Neuronal stem cell (in vitro differentiated cells): ENCODE results near the gene PRDM2.

Source experiments
- DNase-seq: peaks from one replicate; pipeline ENCODE4 v3.0.0-alpha.2; 2013; ENCODE audit warnings: low spot score
- H2AFZ ChIP-seq: one replicate; pipeline ENCODE4 v1.6.1; 2013; ENCODE audit warnings: mild to moderate bottlenecking, low read length, inconsistent platforms
- H2AK5ac ChIP-seq: 2 replicates; pipeline ENCODE4 v1.6.1; 2013; ENCODE audit warnings: low read depth, mild to moderate bottlenecking, inconsistent platforms, low read length, moderate library complexity, mixed read lengths
- H2BK120ac ChIP-seq: 2 replicates; pipeline ENCODE4 v1.6.1; 2013; ENCODE audit warnings: low read depth, mild to moderate bottlenecking, inconsistent platforms, low read length, moderate library complexity, mixed read lengths
- H2BK12ac ChIP-seq: one replicate; pipeline ENCODE4 v1.6.1; 2013; ENCODE audit warnings: low read length, inconsistent platforms
- H2BK15ac ChIP-seq: 2 replicates; pipeline ENCODE4 v1.6.1; 2013; ENCODE audit warnings: mild to moderate bottlenecking, low read length, inconsistent platforms, mixed read lengths
- H2BK5ac ChIP-seq: one replicate; pipeline ENCODE4 v1.6.1; 2013; ENCODE audit warnings: inconsistent platforms, mild to moderate bottlenecking, low read length, moderate library complexity
- H3K14ac ChIP-seq: one replicate; pipeline ENCODE4 v1.6.1; 2013; ENCODE audit warnings: low read length, inconsistent platforms
- H3K18ac ChIP-seq: 2 replicates; pipeline ENCODE4 v1.6.1; 2013; ENCODE audit warnings: low read length, inconsistent platforms
- H3K23ac ChIP-seq: 2 replicates; pipeline ENCODE4 v1.6.1; 2013; ENCODE audit warnings: low read depth, mild to moderate bottlenecking, mixed read lengths, low read length, inconsistent platforms; ENCODE audit not compliant: poor library complexity
- H3K27ac ChIP-seq: replicated peaks from 3 replicates; pipeline ENCODE4 v1.5.1; 2013; ENCODE audit warnings: low read length, inconsistent platforms
- H3K27me3 ChIP-seq, 3 experiments: 2 replicates each; pipeline ENCODE4 v1.6.1; 2013; ENCODE audit warnings: low read length in 3 of 3, mild to moderate bottlenecking in 2 of 3, inconsistent platforms in 1 of 3, low read depth in 1 of 3, mixed read lengths in 1 of 3, moderate library complexity in 1 of 3; ENCODE audit not compliant: control insufficient read depth in 3 of 3, insufficient read depth in 3 of 3
- H3K36me3 ChIP-seq, 2 donors: replicated peaks in 1 of 2; 2 replicates each; pipeline ENCODE4 v1.6.1; 2013; ENCODE audit warnings: low read length in 2 of 2; ENCODE audit not compliant: control insufficient read depth in 2 of 2, insufficient read depth in 2 of 2
- H3K4ac ChIP-seq: 2 replicates; pipeline ENCODE4 v1.6.1; 2013; ENCODE audit warnings: inconsistent platforms, mild to moderate bottlenecking, low read length, moderate library complexity
- H3K4me1 ChIP-seq, 2 donors: 1 replicate in 1 of 2; 2 replicates in 1 of 2; pipeline ENCODE4 v1.6.1; 2013; ENCODE audit warnings: low read length in 2 of 2, low read depth in 1 of 2; ENCODE audit not compliant: control insufficient read depth in 2 of 2, insufficient read depth in 1 of 2
- H3K4me2 ChIP-seq: one replicate; pipeline ENCODE4 v1.6.1; 2013; ENCODE audit warnings: mild to moderate bottlenecking, low read length, inconsistent platforms; ENCODE audit not compliant: insufficient read depth, poor library complexity, severe bottlenecking
- H3K4me3 ChIP-seq, 2 donors: 2 replicates each; pipeline ENCODE4 v1.5.1; 2013; ENCODE audit warnings: low read length in 2 of 2, mild to moderate bottlenecking in 2 of 2, inconsistent platforms in 1 of 2, moderate library complexity in 1 of 2
- H3K79me1 ChIP-seq: one replicate; pipeline ENCODE4 v1.6.1; 2013; ENCODE audit warnings: low read depth, mild to moderate bottlenecking, inconsistent platforms, low read length, moderate library complexity
- H3K9ac ChIP-seq: one replicate; pipeline ENCODE4 v1.6.1; 2013; ENCODE audit warnings: mild to moderate bottlenecking, low read depth, low read length, inconsistent platforms; ENCODE audit not compliant: poor library complexity
- H3K9me3 ChIP-seq, 2 donors: replicated peaks in 1 of 2; 2 replicates each; pipeline versions ENCODE3 to v1.6.1; 2013; ENCODE audit warnings: low read length in 2 of 2, mild to moderate bottlenecking in 2 of 2, inconsistent platforms in 1 of 2, low read depth in 1 of 2, mixed read lengths in 1 of 2, moderate library complexity in 1 of 2; ENCODE audit not compliant: control insufficient read depth in 2 of 2, insufficient read depth in 1 of 2
- H4K8ac ChIP-seq: one replicate; pipeline ENCODE4 v1.6.1; 2013; ENCODE audit warnings: low read depth, mild to moderate bottlenecking, inconsistent platforms, low read length, moderate library complexity
- H4K91ac ChIP-seq: one replicate; pipeline ENCODE4 v1.6.1; 2013; ENCODE audit warnings: low read length, low read depth, mild to moderate bottlenecking, inconsistent platforms; ENCODE audit not compliant: poor library complexity
- whole genome bisulfite sequencing, 2 donors: extraction: QIAGEN DNeasy Blood & Tissue Kit; methylation state at CpG; one replicate each; pipeline ENCODE4 v1.1.7; 2013; ENCODE audit warnings: missing lambda C conversion rate in 2 of 2, mixed read lengths in 1 of 2; ENCODE audit not compliant: insufficient read length in 2 of 2, insufficient replicate concordance in 1 of 2; ENCODE audit errors: extremely low coverage in 2 of 2; 5-methylcytosine and 5-hydroxymethylcytosine counted together

The PRDM2 gene

DNA sequence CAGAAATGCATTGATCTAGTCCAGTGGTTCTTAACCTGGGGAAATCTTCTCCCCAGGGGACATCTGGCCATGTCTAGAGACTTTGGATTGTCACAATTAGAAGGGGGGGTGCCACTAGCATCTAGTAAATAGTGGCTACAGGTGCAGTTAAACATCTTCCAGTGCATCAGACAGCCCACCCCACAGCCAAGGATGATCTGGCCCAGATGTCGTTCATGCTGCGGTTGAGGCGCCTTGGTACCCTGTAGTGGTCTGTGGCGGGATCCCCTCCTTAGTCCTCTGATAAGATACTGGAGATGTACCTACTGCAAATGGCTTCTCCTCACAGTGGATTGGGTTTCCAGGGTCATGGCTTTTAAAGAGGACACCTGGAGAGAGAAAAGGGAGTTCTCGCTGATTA lies 69.8 kb downstream of the PRDM2 start:
- Histone ChIP-seq H4K8ac (peak overlapping the region; percentile 31), H3K4me1 (peaks cover 0 to 4% of the 10 kb centered on the region in 2 donors), H3K79me1 (peaks cover 3% of the 10 kb centered on the region), H2BK120ac (no peak overlapping the region), H3K9ac (no peak overlapping the region), H2BK15ac (no peak overlapping the region), H2AFZ (no peak overlapping the region), H3K36me3 (peaks cover 5 to 50% of the 10 kb centered on the region in 2 donors), H3K27ac (no peak overlapping the region), H3K18ac (no peak overlapping the region), H3K14ac (no peak overlapping the region), H2BK12ac (no peak overlapping the region), H2AK5ac (no peak overlapping the region), H3K4ac (no peak overlapping the region), H3K4me2 (no peak overlapping the region), H3K27me3 (no peaks in the 10 kb centered on the region), H4K91ac (no peak overlapping the region), H3K23ac (peak overlapping the region; percentile 47), H3K4me3 (peak overlapping the region in 1 of 2 donors; percentile 17), H2BK5ac (no peak overlapping the region), H3K9me3 (no peaks in the 10 kb centered on the region)
- WGBS, 2 donors: no CpG with 5 or more reads among the region's 5 CpGs
- DNase-seq: no peak

GRCh38 chr1:13770743-13771142 lies 70.8 kb downstream of the PRDM2 start:
- Histone ChIP-seq H3K79me1 (peaks cover 3% of the 10 kb centered on the region), H2BK12ac (no peak overlapping the region), H2AK5ac (no peak overlapping the region), H3K36me3 (peaks cover 9 to 58% of the 10 kb centered on the region in 2 donors), H2BK120ac (no peak overlapping the region), H2AFZ (no peak overlapping the region), H4K8ac (no peak overlapping the region), H3K23ac (no peak overlapping the region), H3K4me3 (no peak overlapping the region), H3K18ac (no peak overlapping the region), H3K27me3 (no peaks in the 10 kb centered on the region), H3K14ac (no peak overlapping the region), H2BK5ac (no peak overlapping the region), H4K91ac (no peak overlapping the region), H3K9ac (no peak overlapping the region), H3K4me1 (no peaks in the 10 kb centered on the region), H3K9me3 (no peaks in the 10 kb centered on the region), H3K27ac (no peak overlapping the region), H3K4ac (no peak overlapping the region), H2BK15ac (no peak overlapping the region), H3K4me2 (no peak overlapping the region)
- DNase-seq: no peak
- WGBS, 2 donors: no CpG with 5 or more reads among the region's 3 CpGs

- Histone ChIP-seq H3K4ac (no peak overlapping the region), H4K8ac (no peak overlapping the region), H3K18ac (no peak overlapping the region), H3K79me1 (peaks cover 3% of the 10 kb centered on the region), H2AFZ (no peak overlapping the region), H3K9me3 (no peaks in the 10 kb centered on the region), H2BK15ac (no peak overlapping the region), H3K36me3 (peaks cover 15 to 64% of the 10 kb centered on the region in 2 donors), H3K9ac (no peak overlapping the region), H3K4me3 (no peak overlapping the region), H3K23ac (no peak overlapping the region), H3K27ac (no peak overlapping the region), H2BK5ac (no peak overlapping the region), H2BK12ac (no peak overlapping the region), H2AK5ac (no peak overlapping the region), H3K27me3 (no peaks in the 10 kb centered on the region), H3K4me2 (no peak overlapping the region), H2BK120ac (no peak overlapping the region), H4K91ac (no peak overlapping the region), H3K4me1 (no peaks in the 10 kb centered on the region), H3K14ac (no peak overlapping the region)
- WGBS, 2 donors: no CpG with 5 or more reads among the region's 5 CpGs
- no peak for DNase-seq
Measured at GRCh38 chr1:13771745-13772144, 71.8 kb downstream of the PRDM2 start.

DNA sequence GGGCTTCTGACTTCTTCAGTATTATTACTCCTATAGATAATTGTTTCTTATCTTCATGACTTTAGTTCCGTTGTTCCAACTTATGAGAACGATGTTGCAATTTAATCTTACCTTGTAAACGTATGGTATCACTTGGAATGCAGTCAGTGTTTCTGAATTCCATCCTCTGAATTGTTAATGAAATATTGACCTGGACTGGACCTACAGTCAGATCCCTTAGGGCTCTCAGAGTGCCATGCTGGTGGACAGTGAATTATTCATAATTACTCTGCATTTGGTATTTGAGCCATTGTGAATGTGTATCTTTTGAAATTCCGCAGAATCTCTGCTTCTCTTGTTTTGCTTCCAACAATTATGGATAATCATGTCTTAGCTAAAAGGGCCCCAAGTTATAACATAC lies 72.3 kb downstream of the PRDM2 start:
- Histone ChIP-seq H3K79me1 (peaks cover 3% of the 10 kb centered on the region), H3K4me2 (no peak overlapping the region), H2BK15ac (no peak overlapping the region), H2AK5ac (no peak overlapping the region), H3K4ac (no peak overlapping the region), H4K8ac (no peak overlapping the region), H3K23ac (no peak overlapping the region), H2BK5ac (no peak overlapping the region), H3K9me3 (no peaks in the 10 kb centered on the region), H4K91ac (no peak overlapping the region), H2AFZ (no peak overlapping the region), H3K27ac (no peak overlapping the region), H2BK12ac (no peak overlapping the region), H3K4me3 (no peak overlapping the region), H2BK120ac (no peak overlapping the region), H3K36me3 (peaks cover 18 to 66% of the 10 kb centered on the region in 2 donors), H3K27me3 (no peaks in the 10 kb centered on the region), H3K9ac (no peak overlapping the region), H3K14ac (no peak overlapping the region), H3K18ac (no peak overlapping the region), H3K4me1 (no peaks in the 10 kb centered on the region)
- DNase-seq: no peak
- WGBS, 2 donors: no CpG with 5 or more reads among the region's 4 CpGs
